Measurements from ENCODE around the gene TBC1D22A. TPM values are rescaled to one million over a fixed set of nuclear protein-coding genes. Genes with fewer than 3 reads are reported as not detected.

TBC1D22A gene
- total RNA-seq, 2 donors from 2014 or later, result 11.5 to 15.4 TPM

GRCh38 chr22:46763051-46763705 lies 728 bp downstream of the TBC1D22A start:
- H3K4me1 ChIP-seq, result peaks cover 0 to 51% of the 10 kb centered on the region in 2 donors
- H3K36me3 ChIP-seq, result no peaks in the 10 kb centered on the region
- H3K27ac ChIP-seq, result peak overlapping the region; percentile 95
- TF ChIP-seq CTCF (IDR thresholded peaks at IDR 0.05), result no peak
- H3K4me3 ChIP-seq, result peak overlapping the region; percentile 94 to 97
- H3K27me3 ChIP-seq, result no peaks in the 10 kb centered on the region
- peak; percentile 90 for DNase-seq (ENCODE audit: low spot score)
- H3K9me3 ChIP-seq, result no peaks in the 10 kb centered on the region

DNA sequence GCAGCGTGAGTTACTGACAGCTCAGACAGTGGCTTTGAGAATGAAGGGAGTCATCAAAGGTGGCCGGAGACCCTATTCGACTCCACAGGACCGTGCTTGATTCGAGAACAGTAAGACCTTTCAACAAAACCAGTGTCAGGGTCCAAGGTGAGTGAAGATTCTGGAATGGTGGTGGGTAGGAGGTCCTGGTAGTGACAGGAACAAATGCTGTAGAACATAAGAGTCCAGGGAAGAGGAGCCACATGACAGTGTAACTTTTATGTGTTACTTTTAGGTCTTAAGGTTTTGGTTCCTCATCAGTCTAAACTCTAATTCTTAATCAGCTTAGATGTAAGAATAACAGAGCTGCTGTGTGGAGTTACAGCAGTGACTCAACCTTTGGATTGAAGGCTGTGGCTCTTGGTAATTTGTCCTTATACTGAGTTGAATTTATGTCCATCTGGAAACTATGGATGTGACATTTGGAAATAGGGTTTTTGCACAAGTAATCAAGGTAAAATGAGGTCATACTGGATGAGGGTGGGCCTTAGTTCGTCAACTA lies 1.8 kb downstream of the TBC1D22A start:
- no peaks in the 10 kb centered on the region for H3K36me3 ChIP-seq
- no peaks in the 10 kb centered on the region for H3K9me3 ChIP-seq
- peaks cover 0 to 52% of the 10 kb centered on the region in 2 donors for H3K4me1 ChIP-seq
- H3K27ac ChIP-seq, result peak overlapping the region in 1 of 2 donors; percentile 95
- no peak for TF ChIP-seq CTCF (IDR thresholded peaks at IDR 0.05)
- DNase-seq (ENCODE audit: low spot score), result no peak
- no peak overlapping the region for H3K4me3 ChIP-seq
- no peaks in the 10 kb centered on the region for H3K27me3 ChIP-seq

- Histone ChIP-seq H3K27ac (no peak overlapping the region), H3K36me3 (no peaks in the 10 kb centered on the region), H3K4me1 (peaks cover 0 to 57% of the 10 kb centered on the region in 2 donors), H3K27me3 (no peaks in the 10 kb centered on the region), H3K9me3 (no peaks in the 10 kb centered on the region), H3K4me3 (no peak overlapping the region)
- DNase-seq (ENCODE audit: low spot score), result no peak
- no peak for TF ChIP-seq CTCF (IDR thresholded peaks at IDR 0.05)
Measured at GRCh38 chr22:46764779-46765485, 2.5 kb downstream of the TBC1D22A start.

GRCh38 chr22:46766611-46767010 lies 4.2 kb downstream of the TBC1D22A start:
- no peaks in the 10 kb centered on the region for H3K36me3 ChIP-seq
- no peak overlapping the region for H3K27ac ChIP-seq
- no peaks in the 10 kb centered on the region for H3K9me3 ChIP-seq
- no peaks in the 10 kb centered on the region for H3K27me3 ChIP-seq
- H3K4me1 ChIP-seq, result peaks cover 0 to 56% of the 10 kb centered on the region in 2 donors
- no peak for TF ChIP-seq CTCF (IDR thresholded peaks at IDR 0.05)
- H3K4me3 ChIP-seq, result no peak overlapping the region
- no peak for DNase-seq (ENCODE audit: low spot score)

DNA sequence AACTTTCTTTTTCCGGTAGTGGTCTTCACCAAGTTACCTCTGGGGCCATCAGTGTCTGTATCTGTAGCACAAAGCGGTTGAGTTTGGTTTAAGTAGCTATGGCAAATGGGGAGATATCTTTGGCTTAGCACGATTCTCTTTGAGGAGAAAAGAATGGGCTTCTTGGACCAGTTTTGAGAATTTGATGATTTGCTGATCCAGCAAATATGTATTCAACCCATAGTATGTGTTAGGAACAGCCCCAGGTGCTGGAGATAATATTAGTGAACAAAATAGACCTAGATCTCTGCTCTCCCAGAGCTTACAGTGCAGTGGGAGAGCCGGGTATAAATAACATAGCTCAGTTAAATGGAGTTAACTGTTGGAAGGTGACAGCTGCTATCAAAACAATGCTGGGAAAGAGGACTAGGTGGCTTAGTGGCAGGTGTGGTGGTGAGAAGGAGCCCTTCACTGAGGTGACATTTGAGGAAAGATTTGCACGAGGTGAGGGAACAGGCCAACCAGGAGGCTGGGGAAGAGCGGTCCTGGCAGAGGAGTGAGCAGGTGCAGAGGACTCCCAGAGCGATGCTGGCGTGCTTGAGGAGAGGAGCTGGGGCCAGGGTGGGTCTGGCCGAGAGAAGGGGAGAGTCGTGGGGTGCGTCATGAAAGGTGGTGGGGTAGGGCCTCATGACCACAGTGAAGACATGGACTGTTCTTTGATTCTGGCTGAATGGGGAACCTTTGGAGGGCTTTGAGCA lies 5.0 kb downstream of the TBC1D22A start:
- TF ChIP-seq CTCF (IDR thresholded peaks at IDR 0.05), result no peak
- DNase-seq (ENCODE audit: low spot score), result no peak
- Histone ChIP-seq H3K4me3 (no peak overlapping the region), H3K4me1 (peaks cover 0 to 52% of the 10 kb centered on the region in 2 donors), H3K9me3 (no peaks in the 10 kb centered on the region), H3K27me3 (no peaks in the 10 kb centered on the region), H3K36me3 (no peaks in the 10 kb centered on the region), H3K27ac (peak overlapping the region; percentile 76 to 83)

Data from right atrium auricular region (tissue), 2 donors.